ENCODE results near the gene CTNNA2.

DNA sequence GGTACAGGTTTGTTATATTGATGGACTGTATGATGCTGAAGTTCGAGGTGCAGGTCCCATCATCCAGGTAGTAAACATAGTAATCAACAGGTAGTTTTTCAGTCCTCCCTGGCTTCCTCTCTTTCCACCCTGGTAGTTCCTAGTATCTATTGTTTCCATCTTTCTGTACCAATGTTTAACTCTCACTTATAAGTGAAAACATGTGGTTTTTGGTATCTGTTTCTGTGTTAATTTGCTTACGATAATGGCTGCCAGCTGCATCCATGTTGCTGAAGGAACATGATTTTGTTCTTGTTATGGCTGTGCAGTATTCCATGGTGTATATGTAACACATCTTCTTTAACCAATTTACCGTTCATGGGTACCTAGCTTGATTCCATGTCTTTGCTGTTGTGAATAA lies 861.3 kb downstream of the CTNNA2 start:
- TF ChIP-seq, protein P1, sequence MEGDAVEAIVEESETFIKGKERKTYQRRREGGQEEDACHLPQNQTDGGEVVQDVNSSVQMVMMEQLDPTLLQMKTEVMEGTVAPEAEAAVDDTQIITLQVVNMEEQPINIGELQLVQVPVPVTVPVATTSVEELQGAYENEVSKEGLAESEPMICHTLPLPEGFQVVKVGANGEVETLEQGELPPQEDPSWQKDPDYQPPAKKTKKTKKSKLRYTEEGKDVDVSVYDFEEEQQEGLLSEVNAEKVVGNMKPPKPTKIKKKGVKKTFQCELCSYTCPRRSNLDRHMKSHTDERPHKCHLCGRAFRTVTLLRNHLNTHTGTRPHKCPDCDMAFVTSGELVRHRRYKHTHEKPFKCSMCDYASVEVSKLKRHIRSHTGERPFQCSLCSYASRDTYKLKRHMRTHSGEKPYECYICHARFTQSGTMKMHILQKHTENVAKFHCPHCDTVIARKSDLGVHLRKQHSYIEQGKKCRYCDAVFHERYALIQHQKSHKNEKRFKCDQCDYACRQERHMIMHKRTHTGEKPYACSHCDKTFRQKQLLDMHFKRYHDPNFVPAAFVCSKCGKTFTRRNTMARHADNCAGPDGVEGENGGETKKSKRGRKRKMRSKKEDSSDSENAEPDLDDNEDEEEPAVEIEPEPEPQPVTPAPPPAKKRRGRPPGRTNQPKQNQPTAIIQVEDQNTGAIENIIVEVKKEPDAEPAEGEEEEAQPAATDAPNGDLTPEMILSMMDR (IDR thresholded peaks at IDR 0.05), result no peak
- no peak for TF ChIP-seq REST (IDR thresholded peaks at IDR 0.05; ENCODE audit: insufficient read depth in 1 of 2, low read depth in 2 of 2, low read length in 1 of 2)
- no peak for TF ChIP-seq TCF7L2 (IDR thresholded peaks at IDR 0.05; ENCODE audit: low read depth, low read length)
- no peak for TF ChIP-seq POLR2AphosphoS5 (IDR thresholded peaks at IDR 0.05; ENCODE audit: low read depth, low read length)
- TF ChIP-seq SIN3A (IDR thresholded peaks at IDR 0.05; ENCODE audit: borderline replicate concordance, insufficient read depth, low read depth, low read length), result no peak

Measured in Panc1 (cell line).